Upper lobe of left lung (tissue), 6 donors: ENCODE data around the gene USP4. TPM values are rescaled to one million over a fixed set of nuclear protein-coding genes. Genes with fewer than 3 reads are reported as not detected.
A peak's percentile ranks its signal among the peaks of the same experiment; 100 is the strongest.

Source experiments
- ATAC-seq, 2 donors: fragments of 200-7000 bp; cut with Tn5 transposase; one replicate each; pipeline ENCODE4 v1.9.1; 2022; ENCODE audit warnings: mild to moderate bottlenecking in 2 of 2, moderate library complexity in 2 of 2; ENCODE audit not compliant: low FRiP score in 2 of 2
- DNase-seq, 2 donors: peaks; one replicate each; pipeline ENCODE4 v3.0.0-alpha.2; 2019 to 2020
- H3K27ac ChIP-seq, 4 donors: fragments of 200-600 bp; sonication (generic); one replicate each; pipeline ENCODE4 v1.5.1; 2016 to 2019
- H3K27me3 ChIP-seq, 4 donors: fragments of 200-600 bp; sonication (generic); one replicate each; pipeline ENCODE4 v1.5.1; 2017 to 2019
- H3K36me3 ChIP-seq, 4 donors: fragments of 200-600 bp; sonication (generic); one replicate each; pipeline ENCODE4 v1.5.1; 2016 to 2019
- H3K4me1 ChIP-seq, 4 donors: fragments of 200-600 bp; sonication (generic); one replicate each; pipeline ENCODE4 v1.5.1; 2018 to 2019
- H3K4me3 ChIP-seq, 4 donors: fragments of 200-600 bp; sonication (generic); one replicate each; pipeline ENCODE4 v1.5.1; 2017 to 2019; ENCODE audit warnings: mild to moderate bottlenecking in 2 of 4, moderate library complexity in 1 of 4
- H3K9me3 ChIP-seq, 4 donors: fragments of 200-600 bp; sonication (generic); one replicate each; pipeline ENCODE4 v1.5.1; 2018 to 2019
- EP300 ChIP-seq, 4 donors: sonication (generic); formaldehyde crosslinking; IDR thresholded peaks; one replicate each; pipeline ENCODE4 v1.5.1; 2017; ENCODE audit warnings: antibody characterized with exemption in 4 of 4, control low read depth in 2 of 4
- POLR2A ChIP-seq, 4 donors: fragments of 450-650 bp; IDR thresholded peaks; one replicate each; pipeline ENCODE4 v1.5.1; 2016 to 2017; ENCODE audit warnings: antibody characterized with exemption in 4 of 4, mild to moderate bottlenecking in 2 of 4
- POLR2AphosphoS5 ChIP-seq, 2 donors: sonication (generic); formaldehyde crosslinking; IDR thresholded peaks; one replicate each; pipeline ENCODE4 v1.5.1; 2017; ENCODE audit warnings: antibody characterized with exemption in 2 of 2
- WGBS, 2 donors: methylation state at CpG; one replicate each; pipeline ENCODE4 v1.1.5; 2017 to 2018; 5-methylcytosine and 5-hydroxymethylcytosine counted together
- total RNA-seq, 6 donors: library from RNA; depleted of rRNA in 4 of 6; stranded (reverse); fragments of >200 nt in 4 of 6; gene quantifications; one replicate each; pipeline versions ENCODE4 v1.1.0 to v1.2.1, GENCODE V29; 2016 to 2021
- TF ChIP-seq, protein P1 (sequence below), 6 experiments: fragments of 450-650 bp in 4 of 6; fragments of 200-600 bp in 2 of 6; sonication (generic) in 2 of 6; IDR thresholded peaks; one replicate each; pipeline ENCODE4 v1.5.1; 2016 to 2019; ENCODE audit warnings: antibody characterized with exemption in 6 of 6
- donor health status: DM: no; HTN: no; CAD: no; lungs with moderate emphysema.
- donor health status: DM: no; HTN: yes; CAD: no; lungs with severe emphysema.

USP4 gene
- total RNA-seq, 6 donors from 2014 or later, result 28.1 to 190 (median 66.9) TPM

DNA sequence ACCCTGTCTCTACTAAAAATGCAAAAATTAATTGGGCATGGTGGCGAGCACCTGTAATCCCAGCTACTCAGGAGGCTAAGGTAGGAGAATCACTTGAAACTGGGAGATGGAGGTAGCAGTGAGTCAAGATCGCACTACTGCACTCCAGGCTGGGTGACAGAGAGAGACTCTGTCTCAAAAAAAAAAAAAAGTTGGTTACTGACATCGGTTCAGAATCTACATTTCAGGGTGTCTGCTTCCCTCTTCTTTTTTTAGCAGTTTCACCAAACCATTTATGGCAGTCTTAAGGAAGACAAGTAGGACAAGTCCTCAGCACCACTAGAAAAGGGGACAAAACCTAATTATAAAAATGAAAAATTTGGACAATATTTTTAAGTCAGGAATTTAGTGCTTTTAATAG lies 3.3 kb upstream of the USP4 start:
- Histone ChIP-seq H3K4me3 (no peak overlapping the region), H3K27me3 (no peaks in the 10 kb centered on the region), H3K27ac (peak overlapping the region; percentile 94 to 99 (median 96)), H3K4me1 (peaks cover 53 to 64% (median 61%) of the 10 kb centered on the region in 4 donors), H3K9me3 (no peaks in the 10 kb centered on the region), H3K36me3 (no peaks in the 10 kb centered on the region)
- TF ChIP-seq, protein P1, sequence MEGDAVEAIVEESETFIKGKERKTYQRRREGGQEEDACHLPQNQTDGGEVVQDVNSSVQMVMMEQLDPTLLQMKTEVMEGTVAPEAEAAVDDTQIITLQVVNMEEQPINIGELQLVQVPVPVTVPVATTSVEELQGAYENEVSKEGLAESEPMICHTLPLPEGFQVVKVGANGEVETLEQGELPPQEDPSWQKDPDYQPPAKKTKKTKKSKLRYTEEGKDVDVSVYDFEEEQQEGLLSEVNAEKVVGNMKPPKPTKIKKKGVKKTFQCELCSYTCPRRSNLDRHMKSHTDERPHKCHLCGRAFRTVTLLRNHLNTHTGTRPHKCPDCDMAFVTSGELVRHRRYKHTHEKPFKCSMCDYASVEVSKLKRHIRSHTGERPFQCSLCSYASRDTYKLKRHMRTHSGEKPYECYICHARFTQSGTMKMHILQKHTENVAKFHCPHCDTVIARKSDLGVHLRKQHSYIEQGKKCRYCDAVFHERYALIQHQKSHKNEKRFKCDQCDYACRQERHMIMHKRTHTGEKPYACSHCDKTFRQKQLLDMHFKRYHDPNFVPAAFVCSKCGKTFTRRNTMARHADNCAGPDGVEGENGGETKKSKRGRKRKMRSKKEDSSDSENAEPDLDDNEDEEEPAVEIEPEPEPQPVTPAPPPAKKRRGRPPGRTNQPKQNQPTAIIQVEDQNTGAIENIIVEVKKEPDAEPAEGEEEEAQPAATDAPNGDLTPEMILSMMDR (IDR thresholded peaks at IDR 0.05), result no peak
- TF ChIP-seq POLR2A (IDR thresholded peaks at IDR 0.05) (peak in 1 of 4 donors; percentile 6), EP300 (IDR thresholded peaks at IDR 0.05) (no peak), POLR2AphosphoS5 (IDR thresholded peaks at IDR 0.05) (no peak)
- no peak for ATAC-seq
- no peak for DNase-seq
- WGBS, 2 donors, result 70 to 80% methylated on average over 3 of the region's 3 CpGs

DNA sequence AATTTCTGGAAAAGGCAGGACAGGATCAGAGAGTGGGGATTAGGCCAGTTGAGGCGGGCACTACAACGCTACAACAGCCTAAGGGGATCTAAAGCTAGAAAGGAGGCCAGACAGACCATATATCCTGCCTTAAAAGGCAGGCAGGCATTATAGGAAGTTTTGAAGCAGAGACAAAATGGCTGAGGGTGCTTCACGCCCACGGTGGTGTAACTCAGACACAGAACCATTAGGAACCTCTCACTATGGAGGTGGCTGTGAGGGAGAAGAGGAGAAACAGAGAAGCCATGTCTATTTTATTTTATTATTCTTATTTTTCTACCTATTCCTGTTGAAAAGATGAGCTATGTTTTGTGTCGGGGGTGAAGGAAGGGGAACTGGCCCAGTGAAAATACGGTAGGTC lies 2.1 kb upstream of the USP4 start:
- Histone ChIP-seq H3K36me3 (peaks cover 0 to 3% (median 1%) of the 10 kb centered on the region in 4 donors), H3K9me3 (no peaks in the 10 kb centered on the region), H3K4me1 (peaks cover 45 to 65% (median 61%) of the 10 kb centered on the region in 4 donors), H3K27ac (peak overlapping the region; percentile 94 to 99 (median 96)), H3K27me3 (no peaks in the 10 kb centered on the region), H3K4me3 (no peak overlapping the region)
- DNase-seq (no peak), ATAC-seq (no peak)
- TF ChIP-seq POLR2A (IDR thresholded peaks at IDR 0.05), result no peak
- no peak for TF ChIP-seq POLR2AphosphoS5 (IDR thresholded peaks at IDR 0.05)
- TF ChIP-seq, protein P1 (IDR thresholded peaks at IDR 0.05), result no peak
- no peak for TF ChIP-seq EP300 (IDR thresholded peaks at IDR 0.05)
- 85 to 90% methylated on average over 6 of the region's 6 CpGs for WGBS, 2 donors

DNA sequence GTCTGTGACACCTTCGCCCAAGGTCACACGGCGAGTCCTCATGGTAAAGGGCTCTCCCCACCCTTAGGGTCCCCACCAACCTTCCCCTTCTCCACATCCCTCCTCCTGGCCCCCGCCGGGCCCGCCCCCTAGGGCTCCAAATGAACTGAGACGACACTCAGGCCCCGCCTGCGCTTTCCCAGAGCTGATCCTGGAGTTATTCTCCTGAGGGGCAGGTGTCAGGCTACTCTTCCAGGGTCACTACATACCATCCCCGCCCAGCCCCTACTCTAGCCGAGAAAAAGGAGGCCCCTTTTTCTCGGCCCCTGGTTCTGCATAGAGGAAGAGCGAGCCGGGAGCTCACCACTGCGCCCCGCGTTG lies 292 bp downstream of the USP4 start:
- H3K27me3 ChIP-seq, result no peaks in the 10 kb centered on the region
- H3K4me1 ChIP-seq, result peaks cover 28 to 61% (median 44%) of the 10 kb centered on the region in 4 donors
- 0 to 1% methylated on average over 12 to 17 of the region's 17 CpGs for WGBS, 2 donors
- peaks cover 0 to 24% (median 23%) of the 10 kb centered on the region in 4 donors for H3K36me3 ChIP-seq
- ATAC-seq, result peak; percentile 12 to 32
- TF ChIP-seq EP300 (IDR thresholded peaks at IDR 0.05), result no peak
- TF ChIP-seq POLR2AphosphoS5 (IDR thresholded peaks at IDR 0.05), result no peak
- TF ChIP-seq, protein P1 (IDR thresholded peaks at IDR 0.05), result no peak
- no peak for TF ChIP-seq POLR2A (IDR thresholded peaks at IDR 0.05)
- peak overlapping the region; percentile 76 to 83 (median 77) for H3K4me3 ChIP-seq
- DNase-seq, result peak; percentile 32 to 86
- H3K27ac ChIP-seq, result peak overlapping the region; percentile 94 to 99 (median 96)
- no peaks in the 10 kb centered on the region for H3K9me3 ChIP-seq

DNA sequence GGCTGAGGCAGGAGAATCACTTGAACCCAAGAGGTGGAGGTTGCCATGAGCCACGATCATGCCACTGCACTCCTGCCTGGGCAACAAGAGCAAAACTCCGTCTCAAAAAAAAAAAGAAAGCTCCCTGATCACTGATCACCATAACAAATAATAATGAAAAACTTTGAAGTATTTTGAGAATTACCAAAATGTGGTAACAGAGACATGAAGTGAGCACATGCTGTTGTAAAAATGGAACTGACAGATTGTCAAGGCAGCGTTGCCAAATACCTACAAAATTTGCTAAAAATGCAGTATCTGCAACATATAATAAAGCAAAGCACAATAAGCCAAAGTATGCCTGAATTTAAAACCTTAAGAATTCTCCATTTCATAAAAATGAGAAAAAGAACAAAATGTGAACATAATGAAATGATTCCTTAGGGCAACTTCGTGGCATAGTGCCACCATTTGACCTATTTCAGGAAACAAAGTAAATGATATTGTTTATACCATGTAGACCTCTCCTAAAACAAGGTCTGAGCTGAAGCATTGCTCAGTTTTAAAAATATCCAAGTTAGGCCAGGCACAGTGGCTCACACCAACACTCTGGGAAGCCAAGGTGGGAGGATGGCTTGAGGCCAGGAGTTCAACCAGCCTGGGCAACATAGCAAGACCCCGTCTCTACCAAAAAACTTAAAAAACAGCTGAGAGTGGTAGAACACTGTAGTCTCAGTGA lies 5.8 kb downstream of the USP4 start:
- H3K9me3 ChIP-seq, result no peaks in the 10 kb centered on the region
- H3K4me3 ChIP-seq, result no peak overlapping the region
- no peak for DNase-seq
- H3K27ac ChIP-seq, result peak overlapping the region; percentile 38 to 81 (median 69)
- TF ChIP-seq EP300 (IDR thresholded peaks at IDR 0.05) (no peak), POLR2AphosphoS5 (IDR thresholded peaks at IDR 0.05) (no peak), POLR2A (IDR thresholded peaks at IDR 0.05) (no peak)
- TF ChIP-seq, protein P1 (IDR thresholded peaks at IDR 0.05), result no peak
- H3K27me3 ChIP-seq, result no peaks in the 10 kb centered on the region
- no peak for ATAC-seq
- H3K4me1 ChIP-seq, result peaks cover 26 to 55% (median 32%) of the 10 kb centered on the region in 4 donors
- 82 to 91% methylated on average over 5 of the region's 5 CpGs for WGBS, 2 donors
- H3K36me3 ChIP-seq, result peaks cover 6 to 79% (median 68%) of the 10 kb centered on the region in 4 donors
